Liver (tissue), 9 donors: ENCODE data around the gene TLE7. TPM values are rescaled to one million over a fixed set of nuclear protein-coding genes. Genes with fewer than 3 reads are reported as not detected.

Experiments
- DNase-seq: peaks from one replicate; pipeline ENCODE4 v3.0.0-alpha.2; 2017; ENCODE audit warnings: low spot score
- H3K27ac ChIP-seq, 2 donors: one replicate each; pipeline ENCODE4 v1.7.0; 2013; ENCODE audit warnings: inconsistent platforms in 2 of 2, low read length in 2 of 2, control low read depth in 1 of 2, low read depth in 1 of 2, mild to moderate bottlenecking in 1 of 2
- H3K27me3 ChIP-seq, 4 donors: one replicate each; pipeline versions ENCODE4 v1.6.1 to v1.7.0; 2013; ENCODE audit warnings: low read length in 3 of 4, inconsistent platforms in 1 of 4, mild to moderate bottlenecking in 1 of 4, moderate library complexity in 1 of 4; ENCODE audit not compliant: control insufficient read depth in 4 of 4, insufficient read depth in 4 of 4
- H3K36me3 ChIP-seq, 4 donors: one replicate each; pipeline versions ENCODE4 v1.6.1 to v1.7.0; 2013; ENCODE audit warnings: low read length in 3 of 4, mild to moderate bottlenecking in 3 of 4, low read depth in 1 of 4, moderate library complexity in 1 of 4; ENCODE audit not compliant: control insufficient read depth in 4 of 4, insufficient read depth in 3 of 4
- H3K4me1 ChIP-seq, 4 donors: one replicate each; pipeline versions ENCODE4 v1.6.1 to v1.7.0; 2013; ENCODE audit warnings: low read length in 3 of 4, mild to moderate bottlenecking in 3 of 4, moderate library complexity in 1 of 4; ENCODE audit not compliant: control insufficient read depth in 4 of 4, insufficient read depth in 4 of 4
- H3K4me3 ChIP-seq, 3 donors: one replicate each; pipeline versions ENCODE4 v1.6.1 to v1.7.0; 2013; ENCODE audit warnings: low read length in 3 of 3, control low read depth in 1 of 3, low read depth in 1 of 3, mild to moderate bottlenecking in 1 of 3
- H3K9ac ChIP-seq, 2 donors: one replicate each; pipeline ENCODE4 v1.7.0; 2013; ENCODE audit warnings: low read length in 2 of 2, mild to moderate bottlenecking in 2 of 2, moderate library complexity in 2 of 2, control low read depth in 1 of 2, low read depth in 1 of 2
- H3K9me3 ChIP-seq, 4 donors: one replicate each; pipeline versions ENCODE4 v1.6.1 to v1.7.0; 2013; ENCODE audit warnings: low read length in 3 of 4; ENCODE audit not compliant: control insufficient read depth in 4 of 4
- ATF3 ChIP-seq: IDR thresholded peaks from 2 replicates; pipeline ENCODE4 v1.6.1; 2016; ENCODE audit warnings: antibody characterized with exemption
- EGR1 ChIP-seq, 2 donors: IDR thresholded peaks; 2 replicates each; pipeline ENCODE4 v1.6.1; 2016 to 2018; ENCODE audit warnings: antibody characterized with exemption in 2 of 2, low read depth in 2 of 2
- FOXA1 ChIP-seq: IDR thresholded peaks from 2 replicates; pipeline ENCODE4 v1.6.1; 2016; ENCODE audit warnings: antibody characterized with exemption
- FOXA2 ChIP-seq: IDR thresholded peaks from 2 replicates; pipeline ENCODE4 v1.6.1; 2016; ENCODE audit warnings: antibody characterized with exemption
- HNF4A ChIP-seq, 2 donors: conservative IDR thresholded peaks; 2 replicates each; pipeline ENCODE4 v1.6.1; 2016; ENCODE audit warnings: antibody characterized with exemption in 2 of 2, mild to moderate bottlenecking in 2 of 2
- HNF4G ChIP-seq: IDR thresholded peaks from 2 replicates; pipeline ENCODE4 v1.6.1; 2016; ENCODE audit warnings: antibody characterized with exemption
- JUND ChIP-seq, 2 donors: IDR thresholded peaks; 2 replicates each; pipeline ENCODE4 v1.6.1; 2016; ENCODE audit warnings: antibody characterized with exemption in 2 of 2
- NR2F2 ChIP-seq: IDR thresholded peaks from 2 replicates; pipeline ENCODE4 v1.6.1; 2016; ENCODE audit warnings: antibody characterized with exemption
- RAD21 ChIP-seq, 2 donors: IDR thresholded peaks; 2 replicates each; pipeline ENCODE4 v1.6.1; 2016; ENCODE audit warnings: antibody characterized with exemption in 2 of 2, mild to moderate bottlenecking in 2 of 2
- REST ChIP-seq: IDR thresholded peaks from 2 replicates; pipeline ENCODE4 v1.6.1; 2016; ENCODE audit warnings: antibody characterized with exemption, mild to moderate bottlenecking
- SP1 ChIP-seq: IDR thresholded peaks from 2 replicates; pipeline ENCODE4 v1.6.1; 2018; ENCODE audit warnings: antibody characterized with exemption, mild to moderate bottlenecking
- TAF1 ChIP-seq: conservative IDR thresholded peaks from 2 replicates; pipeline ENCODE4 v1.6.1; 2016; ENCODE audit warnings: antibody characterized with exemption, mild to moderate bottlenecking
- YY1 ChIP-seq: IDR thresholded peaks from 2 replicates; pipeline ENCODE4 v1.6.1; 2016; ENCODE audit warnings: antibody characterized with exemption, mild to moderate bottlenecking
- ZBTB33 ChIP-seq: IDR thresholded peaks from 2 replicates; pipeline ENCODE4 v1.6.1; 2016; ENCODE audit warnings: antibody characterized with exemption
- WGBS: extraction: QIAGEN DNeasy Blood & Tissue Kit; methylation state at CpG from one replicate; pipeline ENCODE4 v1.1.7; 2013; 5-methylcytosine and 5-hydroxymethylcytosine counted together
- polyA plus RNA-seq, 2 donors: library from polyadenylated mRNA; stranded (reverse) in 1 of 2; unstranded in 1 of 2; fragments of 200-250 nt in 1 of 2; fragments of >200 nt in 1 of 2; fragmentation: Nextera tagmentation in 1 of 2; extraction: Ambion mirVana in 1 of 2; gene quantifications; one replicate each; pipeline versions ENCODE4 v1.2.1 to v1.2.3, GENCODE V29; 2013 to 2015
- total RNA-seq, 2 donors: library from RNA; depleted of rRNA; stranded (reverse); fragments of >200 nt; gene quantifications; one replicate each; pipeline ENCODE4 v1.2.3, GENCODE V29; 2014
- TF ChIP-seq, protein P1 (sequence below): IDR thresholded peaks from 2 replicates; pipeline ENCODE4 v1.6.1; 2016; ENCODE audit warnings: antibody characterized with exemption
- TF ChIP-seq, protein P2 (sequence below): fragments of 150-350 bp; IDR thresholded peaks from 2 replicates; pipeline ENCODE4 v1.5.1; 2017; ENCODE audit warnings: improper control_type of control experiment, low read depth, low read length; ENCODE audit not compliant: missing input control
- donor health status: healthy.
- donor health status: healthy.
- donor health status: healthy.
- donor health status: healthy.
- donor health status: healthy.

Gene TLE7
- total and polyA plus RNA-seq, 4 donors, result not detected

GRCh38 chr16:71476457-71477124 is 34.7 kb upstream of the TLE7 start:
- WGBS, result 95% methylated on average over 4 of the region's 4 CpGs
- no peaks in the 10 kb centered on the region for H3K9me3 ChIP-seq
- H3K9ac ChIP-seq, result no peak overlapping the region
- no peak overlapping the region for H3K27ac ChIP-seq
- H3K4me3 ChIP-seq, result no peak overlapping the region
- peaks cover 0 to 45% (median 28%) of the 10 kb centered on the region in 4 donors for H3K36me3 ChIP-seq
- no peak for DNase-seq
- TF ChIP-seq RAD21 (IDR thresholded peaks at IDR 0.05) (no peak), FOXA1 (no peak), ATF3 (no peak), NR2F2 (no peak), YY1 (no peak), TAF1 (no peak), HNF4G (no peak), HNF4A (conservative IDR thresholded peaks at IDR 0.05) (no peak), FOXA2 (no peak), JUND (IDR thresholded peaks at IDR 0.05) (no peak)
- TF ChIP-seq, protein P1, sequence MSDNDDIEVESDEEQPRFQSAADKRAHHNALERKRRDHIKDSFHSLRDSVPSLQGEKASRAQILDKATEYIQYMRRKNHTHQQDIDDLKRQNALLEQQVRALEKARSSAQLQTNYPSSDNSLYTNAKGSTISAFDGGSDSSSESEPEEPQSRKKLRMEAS, result no peak
- TF ChIP-seq, protein P2, sequence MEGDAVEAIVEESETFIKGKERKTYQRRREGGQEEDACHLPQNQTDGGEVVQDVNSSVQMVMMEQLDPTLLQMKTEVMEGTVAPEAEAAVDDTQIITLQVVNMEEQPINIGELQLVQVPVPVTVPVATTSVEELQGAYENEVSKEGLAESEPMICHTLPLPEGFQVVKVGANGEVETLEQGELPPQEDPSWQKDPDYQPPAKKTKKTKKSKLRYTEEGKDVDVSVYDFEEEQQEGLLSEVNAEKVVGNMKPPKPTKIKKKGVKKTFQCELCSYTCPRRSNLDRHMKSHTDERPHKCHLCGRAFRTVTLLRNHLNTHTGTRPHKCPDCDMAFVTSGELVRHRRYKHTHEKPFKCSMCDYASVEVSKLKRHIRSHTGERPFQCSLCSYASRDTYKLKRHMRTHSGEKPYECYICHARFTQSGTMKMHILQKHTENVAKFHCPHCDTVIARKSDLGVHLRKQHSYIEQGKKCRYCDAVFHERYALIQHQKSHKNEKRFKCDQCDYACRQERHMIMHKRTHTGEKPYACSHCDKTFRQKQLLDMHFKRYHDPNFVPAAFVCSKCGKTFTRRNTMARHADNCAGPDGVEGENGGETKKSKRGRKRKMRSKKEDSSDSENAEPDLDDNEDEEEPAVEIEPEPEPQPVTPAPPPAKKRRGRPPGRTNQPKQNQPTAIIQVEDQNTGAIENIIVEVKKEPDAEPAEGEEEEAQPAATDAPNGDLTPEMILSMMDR, result no peak
- H3K4me1 ChIP-seq, result no peaks in the 10 kb centered on the region
- no peaks in the 10 kb centered on the region for H3K27me3 ChIP-seq

DNA sequence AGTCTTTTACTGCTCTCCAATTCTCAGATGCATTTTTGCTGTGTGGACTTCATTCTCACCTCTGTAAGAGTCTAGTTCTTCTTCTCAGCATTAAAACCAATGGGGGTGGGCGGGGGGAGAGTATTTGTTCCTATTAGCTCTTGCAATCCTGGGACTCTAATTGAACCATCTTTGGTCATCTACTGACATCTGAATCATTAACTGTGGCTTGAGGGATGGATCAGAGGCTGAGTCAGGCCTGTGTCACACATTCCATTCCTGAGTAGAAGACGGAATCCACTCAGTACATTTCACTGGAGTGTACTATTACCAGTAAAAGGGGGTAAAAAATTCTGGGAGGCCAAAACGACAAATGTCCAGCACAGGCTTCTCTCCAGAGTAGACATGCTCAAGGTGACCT is 33.0 kb upstream of the TLE7 start:
- TF ChIP-seq, protein P2, result no peak
- TF ChIP-seq ATF3 (no peak), FOXA2 (no peak), YY1 (no peak)
- Histone ChIP-seq H3K4me3 (no peak overlapping the region), H3K4me1 (no peaks in the 10 kb centered on the region), H3K27me3 (no peaks in the 10 kb centered on the region), H3K27ac (no peak overlapping the region), H3K9ac (no peak overlapping the region), H3K9me3 (no peaks in the 10 kb centered on the region), H3K36me3 (peaks cover 0 to 47% (median 30%) of the 10 kb centered on the region in 4 donors)
- WGBS, result 94% methylated on average over 3 of the region's 3 CpGs
- DNase-seq, result no peak

GRCh38 chr16:71473891-71474290 is 32.0 kb upstream of the TLE7 start:
- H3K27ac ChIP-seq, result no peak overlapping the region
- H3K9me3 ChIP-seq, result no peaks in the 10 kb centered on the region
- H3K36me3 ChIP-seq, result peaks cover 0 to 47% (median 30%) of the 10 kb centered on the region in 4 donors
- H3K9ac ChIP-seq, result no peak overlapping the region
- WGBS, result 95% methylated on average over 5 of the region's 5 CpGs
- H3K4me3 ChIP-seq, result no peak overlapping the region
- DNase-seq, result no peak
- H3K4me1 ChIP-seq, result no peaks in the 10 kb centered on the region
- no peaks in the 10 kb centered on the region for H3K27me3 ChIP-seq
- TF ChIP-seq SP1, result no peak
- TF ChIP-seq EGR1 (IDR thresholded peaks at IDR 0.05; ENCODE audit: low read depth in 2 of 2), result no peak
- TF ChIP-seq TAF1, result no peak
- TF ChIP-seq ATF3, result no peak
- TF ChIP-seq JUND (IDR thresholded peaks at IDR 0.05), result no peak
- no peak for TF ChIP-seq HNF4G
- TF ChIP-seq REST, result no peak
- TF ChIP-seq YY1, result no peak
- no peak for TF ChIP-seq ZBTB33
- TF ChIP-seq, protein P1, result no peak
